ENCODE data around the gene NFYC.

GRCh38 chr1:40766017-40766416 is 74.5 kb downstream of the NFYC start:
- TF ChIP-seq CTCF (IDR thresholded peaks at IDR 0.05) = no peak
- TF ChIP-seq EP300 (IDR thresholded peaks at IDR 0.05) = no peak

Data from sigmoid colon (tissue), 4 donors.